Ramos (cell line): ENCODE measurements around the gene CLRN2.

Experiments
- in situ Hi-C: fragments of 300-500 bp; cut with MboI; formaldehyde crosslinking; loops from one replicate; pipeline ENCODE4 v1.14.3; 2022; ENCODE audit warnings: low sequenced_read_pairs; ENCODE audit not compliant: unreplicated experiment

Gene CLRN2

GRCh38 chr4:17514865-17515264 lies at the start of gene CLRN2:
Gene CLRN2, plus strand, starts transcription at chr4:17515165. Its CDS starts 102 bp downstream, at chr4:17515267.
- in situ Hi-C loops, result no loop called here

DNA sequence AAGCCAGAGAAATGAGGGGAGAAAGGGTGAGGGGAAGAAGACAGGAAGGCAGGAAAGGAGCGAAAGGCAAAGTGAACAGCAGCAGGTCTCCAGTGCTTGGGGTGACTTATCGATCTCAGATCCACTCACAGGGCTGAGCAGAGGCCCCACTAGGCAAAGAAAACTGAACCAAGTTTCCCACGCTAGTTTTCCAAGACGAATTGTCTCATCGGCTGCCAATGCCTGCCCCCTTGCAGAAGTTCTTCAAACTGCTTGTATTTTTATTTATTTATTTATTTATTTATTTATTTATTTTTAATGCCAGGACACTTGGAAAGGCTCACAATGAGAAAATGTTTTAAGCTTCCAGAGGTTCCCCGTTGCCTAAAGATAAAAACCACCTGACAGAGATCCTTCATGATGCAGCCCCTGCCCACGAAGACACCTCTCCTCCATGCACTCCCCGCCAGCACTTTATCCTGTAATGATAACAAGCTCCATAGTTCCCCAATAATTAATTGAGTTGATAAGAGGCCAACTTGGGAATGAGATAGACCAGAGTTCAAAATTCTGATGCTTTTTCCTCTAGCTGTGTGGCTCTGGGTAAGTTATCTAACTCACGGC lies 46.2 kb upstream of the CLRN2 start:
- in situ Hi-C loops, result loop anchor here (25.0 kb wide), 2 partner anchors 681 to 1181 kb away; no protein-coding TSS in a partner anchor

DNA sequence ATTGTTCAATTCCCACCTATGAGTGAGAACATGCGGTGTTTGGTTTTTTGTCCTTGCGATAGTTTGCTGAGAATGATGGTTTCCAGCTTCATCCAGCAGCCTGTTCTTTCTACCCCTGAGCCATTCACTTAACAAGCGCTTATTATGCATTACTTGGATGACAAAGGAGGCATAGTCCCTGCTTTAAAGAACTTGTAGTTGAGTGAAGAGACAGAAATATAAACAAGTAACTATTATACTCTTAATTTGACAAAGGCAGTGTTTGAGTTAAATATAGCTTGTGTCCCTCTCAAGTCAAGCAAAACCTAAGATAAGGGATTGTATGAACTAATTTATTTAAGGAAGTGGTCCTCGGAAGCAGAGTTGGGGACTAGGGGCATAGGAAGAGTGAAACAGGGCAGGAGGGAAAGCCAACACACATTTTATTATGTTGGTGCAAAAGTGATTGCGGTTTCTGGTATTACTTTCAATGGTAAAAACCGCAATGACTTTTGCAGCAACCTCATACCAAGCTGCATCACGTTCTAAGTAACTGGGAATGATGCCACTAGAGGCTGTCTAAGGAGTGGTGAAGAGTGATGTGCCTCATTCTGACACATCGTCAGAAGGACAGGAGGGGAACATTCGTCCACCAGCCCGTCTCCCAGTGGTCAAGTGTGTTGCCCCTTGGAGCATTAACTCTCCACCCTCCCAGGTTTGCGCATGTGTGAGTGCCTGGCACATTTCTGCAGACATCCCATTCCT lies 44.9 kb upstream of the CLRN2 start:
- in situ Hi-C loops, result loop anchor here (25.0 kb wide), 2 partner anchors 683 to 1183 kb away; no protein-coding TSS in a partner anchor

- in situ Hi-C loops, result no loop called here
These were observed 39.5 kb upstream of the CLRN2 start for GRCh38 chr4:17475481-17475880.

- in situ Hi-C loops, result no loop called here
These were observed 38.1 kb upstream of the CLRN2 start for GRCh38 chr4:17476853-17477252.

DNA sequence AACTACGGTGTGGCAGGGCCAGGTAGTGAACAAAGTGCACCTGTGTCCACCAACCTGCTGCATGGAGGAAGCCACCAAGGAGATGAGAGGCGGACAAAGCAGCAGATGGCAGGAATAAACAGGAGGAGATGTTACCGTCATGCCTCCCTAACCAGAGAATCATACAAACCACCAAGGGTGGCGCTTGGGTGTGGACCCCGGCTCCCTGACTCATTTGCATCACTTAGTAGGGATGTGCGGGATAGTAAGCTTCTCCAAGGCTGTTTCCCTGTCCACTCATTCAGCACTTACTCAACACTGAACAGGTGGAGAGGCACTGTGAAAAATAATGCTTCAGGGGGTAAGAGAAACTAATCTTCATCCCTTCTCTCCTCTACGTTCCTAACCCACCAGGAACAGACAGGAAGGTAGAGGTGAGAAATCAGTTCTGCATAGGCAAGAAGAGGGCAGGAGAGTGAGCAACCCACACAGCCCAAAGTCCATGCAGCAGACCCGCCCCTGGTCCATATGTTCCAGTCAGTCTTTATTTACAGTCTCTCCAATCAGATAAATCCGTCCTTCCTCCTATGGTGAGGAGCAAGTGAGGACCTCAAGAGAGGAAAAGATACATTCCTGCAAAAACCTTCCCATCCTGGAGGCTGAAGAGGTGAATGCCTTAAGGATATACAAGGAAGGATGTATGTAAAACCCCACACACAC lies 37.0 kb upstream of the CLRN2 start:
- in situ Hi-C loops, result no loop called here

GRCh38 chr4:17480210-17480927 lies 34.6 kb upstream of the CLRN2 start:
- in situ Hi-C loops, result no loop called here

DNA sequence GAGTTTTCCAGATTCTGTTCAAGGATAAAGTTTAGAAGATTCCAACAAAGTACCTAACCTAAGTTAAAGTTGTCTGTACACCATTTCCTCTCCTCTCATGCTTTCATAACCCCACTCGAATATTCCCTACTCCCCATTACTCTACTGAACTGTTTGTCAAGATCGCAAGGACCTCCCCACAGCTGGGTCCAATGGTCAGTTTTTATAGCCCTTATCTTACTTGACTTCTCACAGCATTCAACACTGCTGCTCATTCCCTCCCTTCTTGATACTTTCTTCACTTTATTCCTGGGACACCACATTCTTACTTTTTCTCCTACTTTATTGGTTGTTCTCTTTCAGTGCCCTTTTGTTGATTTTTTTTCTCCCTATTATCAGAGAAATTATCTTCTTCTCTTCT lies 34.0 kb upstream of the CLRN2 start:
- in situ Hi-C loops, result no loop called here

DNA sequence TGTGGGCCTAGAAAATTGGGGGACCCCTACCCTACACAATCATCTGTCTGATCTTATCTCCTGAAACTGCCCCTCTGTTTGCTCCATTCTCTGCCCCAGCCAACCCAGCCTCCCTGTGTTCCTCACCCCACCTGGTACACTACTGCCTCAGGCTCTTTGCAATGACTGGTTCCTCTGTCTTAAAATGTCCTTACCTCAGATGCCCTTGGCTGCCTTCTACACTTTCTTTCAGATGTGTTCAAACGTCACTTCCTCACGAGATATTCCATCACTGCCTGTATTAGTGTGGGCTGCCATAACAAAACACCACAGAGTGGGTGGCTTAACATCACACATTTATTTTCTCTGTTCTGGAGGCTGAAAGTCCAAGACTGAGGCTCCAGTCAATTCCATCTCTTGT lies 32.2 kb upstream of the CLRN2 start:
- in situ Hi-C loops, result no loop called here

DNA sequence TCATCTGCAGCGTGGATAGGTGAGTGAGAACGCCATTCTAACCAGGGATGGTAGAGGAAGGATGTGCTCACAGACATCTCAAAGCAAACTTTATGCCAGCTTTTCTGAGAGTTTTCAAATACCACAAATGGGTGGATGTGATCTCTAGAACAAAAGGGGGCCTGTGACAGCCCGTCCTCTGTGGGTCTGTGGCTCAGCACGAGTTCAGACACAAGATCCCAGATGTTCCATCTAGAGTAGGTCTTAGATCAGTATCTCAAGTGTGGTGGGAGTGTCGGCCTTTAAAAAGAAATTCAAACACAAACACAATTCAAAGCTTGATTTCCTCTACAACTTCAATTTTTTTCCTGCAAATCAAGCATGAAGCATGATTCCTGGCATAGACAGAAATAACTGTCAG lies 25.8 kb upstream of the CLRN2 start:
- in situ Hi-C loops, result no loop called here

GRCh38 chr4:17489721-17490120 lies 25.2 kb upstream of the CLRN2 start:
- in situ Hi-C loops, result no loop called here

GRCh38 chr4:17490575-17491059 lies 24.3 kb upstream of the CLRN2 start:
- in situ Hi-C loops, result no loop called here

GRCh38 chr4:17491196-17491595 lies 23.8 kb upstream of the CLRN2 start:
- in situ Hi-C loops, result no loop called here

DNA sequence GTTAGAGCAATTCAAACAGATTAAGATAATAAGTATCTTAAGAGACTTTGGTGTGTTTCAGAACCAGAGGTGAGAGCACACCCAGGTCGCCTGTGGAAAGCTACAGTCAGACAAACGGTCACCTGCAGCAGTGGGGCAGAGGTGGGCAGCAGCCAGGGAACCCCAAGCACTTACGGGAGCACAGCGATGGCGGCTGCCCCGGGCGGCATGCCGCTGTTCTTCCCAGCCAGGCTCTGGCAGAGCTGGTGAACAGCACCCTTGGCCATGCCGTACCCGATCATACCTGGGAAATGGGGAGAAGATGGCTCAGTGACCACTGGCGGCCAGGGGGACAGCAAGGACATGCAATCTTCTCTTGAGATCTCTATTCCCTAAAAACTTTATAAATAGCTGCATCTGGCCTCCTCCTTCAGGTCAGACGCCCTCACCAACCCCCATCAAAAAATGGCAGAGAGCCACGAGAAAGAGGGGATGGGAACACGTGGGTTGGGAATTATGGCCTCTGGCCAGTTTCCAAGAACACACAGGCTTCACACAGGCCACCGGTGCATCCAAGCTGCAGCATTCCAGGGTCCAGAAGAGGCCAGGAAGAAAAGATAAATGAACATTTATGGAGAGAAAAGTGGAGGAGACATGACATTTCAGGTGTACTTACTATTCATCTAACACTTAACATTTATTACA lies 22.8 kb upstream of the CLRN2 start:
- in situ Hi-C loops, result no loop called here

DNA sequence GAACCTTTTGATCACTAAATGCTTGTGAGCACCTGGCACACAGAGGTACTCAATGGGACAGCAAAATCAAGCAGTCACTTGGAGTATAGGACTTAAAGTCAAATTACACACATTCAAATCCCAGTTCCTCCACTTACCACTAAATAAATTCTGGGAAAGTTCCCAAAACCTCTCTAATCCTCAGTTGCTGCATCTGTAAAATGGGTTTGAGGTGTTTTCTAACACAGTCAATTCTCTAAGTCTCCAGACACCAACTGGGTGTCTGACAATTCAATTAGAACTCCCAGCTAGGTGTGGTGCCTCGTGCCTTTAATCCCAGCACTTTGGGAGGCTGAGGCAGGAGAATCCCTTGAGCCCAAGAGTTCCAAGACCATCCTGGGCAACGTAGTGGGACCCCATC lies 22.1 kb upstream of the CLRN2 start:
- in situ Hi-C loops, result no loop called here

GRCh38 chr4:17493619-17494018 lies 21.3 kb upstream of the CLRN2 start:
- in situ Hi-C loops, result no loop called here

DNA sequence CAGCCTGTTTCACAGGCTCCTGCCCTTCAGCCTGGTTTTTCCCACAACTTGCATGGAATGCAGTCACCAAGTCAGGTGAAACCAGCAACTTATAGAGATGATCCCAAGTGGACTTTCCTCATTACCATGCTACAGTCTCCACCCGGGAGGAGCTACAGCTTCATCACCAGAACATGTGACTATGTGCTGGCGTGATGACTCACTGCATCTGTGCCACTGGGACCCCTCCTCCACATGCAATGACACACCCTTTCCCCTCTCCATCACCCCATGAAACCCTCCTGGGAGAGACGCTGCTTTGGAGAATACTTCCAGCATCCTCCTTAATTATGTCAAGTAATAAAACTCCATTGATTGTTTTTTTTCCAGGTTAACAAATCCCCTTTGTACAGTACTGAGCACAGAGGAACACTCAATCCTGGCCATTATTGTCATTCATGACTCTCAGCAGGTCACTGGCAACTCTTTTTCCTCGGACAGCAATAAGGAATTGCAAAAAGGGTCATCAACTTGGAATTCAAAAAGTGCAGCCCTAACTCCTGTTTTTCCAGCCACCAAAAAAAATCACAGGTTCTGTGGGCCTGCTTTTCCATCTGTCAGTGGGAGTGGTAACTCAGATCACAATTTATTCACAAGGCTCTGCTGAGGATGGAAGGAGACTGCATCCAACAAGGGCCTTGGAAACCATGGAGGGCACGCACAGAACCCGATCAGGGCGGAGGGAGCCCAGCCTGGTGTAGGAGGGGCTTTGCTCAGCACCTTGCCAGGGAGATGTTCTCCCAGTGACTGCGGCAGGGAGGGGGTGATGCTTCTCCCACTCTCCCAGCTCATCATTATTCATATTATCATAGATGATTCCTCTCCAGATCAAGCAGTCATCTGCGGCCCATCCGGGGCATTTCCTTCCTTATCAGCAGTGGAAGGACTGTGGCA lies 20.4 kb upstream of the CLRN2 start:
- in situ Hi-C loops, result no loop called here

GRCh38 chr4:17497890-17498523 lies 17.0 kb upstream of the CLRN2 start:
- in situ Hi-C loops, result no loop called here
